Naive thymus-derived CD8-positive, alpha-beta T cell (primary cell): Measurements from ENCODE around the gene ABHD16A. TPM values are rescaled to one million over a fixed set of nuclear protein-coding genes. Genes with fewer than 3 reads are reported as not detected.

Experiments
- ATAC-seq, 2 donors: fragments of 150-1000 bp; cut with Tn5 transposase in 1 of 2; sonication (Bioruptor Pico), chemical (Tn5 transposase) in 1 of 2; 1 replicate in 1 of 2; 2 replicates in 1 of 2; pipeline ENCODE4 v1.10.0; 2021; ENCODE audit warnings: mild to moderate bottlenecking in 2 of 2, moderate library complexity in 2 of 2
- POLR2A ChIA-PET: fragments of 350-600 bp; sonication (Branson Sonifier 250); formaldehyde crosslinking; loops from one replicate; lab custom pipeline; 2021; ENCODE audit warnings: antibody characterized with exemption; lab: Charles Lee
- DNase-seq, 10 donors: peaks; one replicate each; pipeline versions ENCODE4 v3.0.0 to v3.0.0-alpha.2; 2020 to 2022
- H3K27ac Mint-ChIP-seq, 10 donors: one replicate each; pipeline ENCODE4 v1.8.0; 2020 to 2022; ENCODE audit warnings: mild to moderate bottlenecking in 10 of 10, mixed read lengths in 10 of 10, moderate library complexity in 4 of 10, inconsistent platforms in 1 of 10
- H3K27me3 Mint-ChIP-seq, 5 donors: one replicate each; pipeline ENCODE4 v1.8.0; 2021 to 2022; ENCODE audit warnings: mixed read lengths in 5 of 5
- H3K36me3 Mint-ChIP-seq, 3 donors: one replicate each; pipeline ENCODE4 v1.8.0; 2020 to 2022; ENCODE audit warnings: mixed read lengths in 3 of 3, mild to moderate bottlenecking in 2 of 3, inconsistent platforms in 1 of 3
- H3K4me1 Mint-ChIP-seq, 4 donors: one replicate each; pipeline ENCODE4 v1.8.0; 2021 to 2022; ENCODE audit warnings: mixed read lengths in 4 of 4
- H3K4me3 Mint-ChIP-seq, 10 donors: one replicate each; pipeline ENCODE4 v1.8.0; 2020 to 2022; ENCODE audit warnings: mild to moderate bottlenecking in 10 of 10, mixed read lengths in 10 of 10, moderate library complexity in 6 of 10, inconsistent platforms in 1 of 10
- H3K9me3 Mint-ChIP-seq, 9 donors: one replicate each; pipeline ENCODE4 v1.8.0; 2020 to 2022; ENCODE audit warnings: mixed read lengths in 9 of 9, mild to moderate bottlenecking in 3 of 9, inconsistent platforms in 1 of 9, moderate library complexity in 1 of 9
- polyA plus RNA-seq, 3 donors: library from polyadenylated mRNA; unstranded; fragments of 300-500 nt; fragmentation: Illumina TruSeq; gene quantifications; one replicate each; pipeline ENCODE4 v1.2.3, GENCODE V29; 2021
- total RNA-seq, 8 experiments: library from RNA in 2 of 8; stranded (reverse) in 2 of 8; gene quantifications; one replicate each; pipeline ENCODE4 v1.2.3 and lab custom pipeline; 2021 to 2026

ABHD16A gene
- total and polyA plus RNA-seq, 5 experiments from 2014 or later = 26.9 to 59.9 (median 35.5) TPM

DNA sequence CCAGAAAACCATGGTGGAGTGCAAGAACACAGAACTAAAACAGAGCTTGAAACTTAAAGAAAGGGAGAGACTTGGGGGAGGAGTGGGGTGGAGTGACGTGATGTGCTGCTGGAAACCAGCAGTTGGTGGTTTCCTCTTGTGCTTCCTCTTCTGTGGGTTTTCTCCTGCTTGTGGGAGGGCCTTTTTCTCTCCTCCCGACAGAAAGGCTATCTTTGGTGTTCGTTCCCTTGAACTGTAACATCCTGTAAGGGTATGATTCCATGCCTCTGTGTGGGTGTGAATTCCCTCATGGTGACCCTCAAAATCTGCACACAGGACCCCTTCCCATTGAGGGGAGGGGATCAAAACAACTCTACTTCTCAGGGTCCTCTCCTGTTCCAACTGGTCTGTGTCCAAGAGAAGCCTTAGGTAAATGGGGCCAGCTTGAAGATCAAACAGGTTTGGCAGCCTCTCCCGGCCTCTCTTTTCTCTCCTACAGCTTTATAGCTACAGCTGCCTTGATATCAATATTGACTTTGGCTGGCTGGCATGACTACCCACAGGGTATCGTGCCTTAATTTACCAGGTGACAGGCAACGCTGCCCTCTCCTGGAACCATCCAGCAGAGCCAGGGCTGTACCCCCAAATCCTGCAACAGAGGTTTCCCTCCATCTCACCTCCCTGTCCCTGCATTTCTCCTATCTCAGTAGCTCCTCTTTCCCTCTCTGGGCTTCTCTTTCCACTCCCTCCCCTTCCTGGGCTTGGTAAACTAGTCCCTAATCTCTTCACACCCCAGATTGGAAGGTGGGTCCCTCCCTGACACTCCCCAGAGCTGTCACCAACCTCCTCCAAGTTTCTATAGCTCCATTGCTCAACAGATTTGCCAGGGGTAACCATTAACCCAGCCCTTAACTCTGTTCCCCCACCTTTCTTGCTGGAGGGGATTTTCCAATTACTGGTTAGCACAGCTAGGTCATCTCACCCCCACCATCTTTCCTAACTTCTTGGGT, 35.2 kb upstream of the ABHD16A start:
- POLR2A ChIA-PET = interaction anchor here (0.6 to 3.9 kb wide), 17 partner anchors 9 to 240 kb away, joined by 3 to 24 read pairs (median 4); partner anchors contain the start of genes ABHD16A, DDAH2, LSM2 and VARS1
- Mint-ChIP-seq H3K4me3 (peak overlapping the region; percentile 89 to 99 (median 98)), H3K27me3 (no peaks in the 10 kb centered on the region), H3K4me1 (peaks cover 57 to 78% (median 73%) of the 10 kb centered on the region in 4 donors), H3K36me3 (peaks cover 0 to 8% (median 1%) of the 10 kb centered on the region in 3 donors), H3K27ac (peak overlapping the region; percentile 43 to 97 (median 86)), H3K9me3 (no peaks in the 10 kb centered on the region)
- ATAC-seq = peak; percentile 35 to 49
- peak in 9 of 10 donors; percentile 52 to 80 (median 71) for DNase-seq

DNA sequence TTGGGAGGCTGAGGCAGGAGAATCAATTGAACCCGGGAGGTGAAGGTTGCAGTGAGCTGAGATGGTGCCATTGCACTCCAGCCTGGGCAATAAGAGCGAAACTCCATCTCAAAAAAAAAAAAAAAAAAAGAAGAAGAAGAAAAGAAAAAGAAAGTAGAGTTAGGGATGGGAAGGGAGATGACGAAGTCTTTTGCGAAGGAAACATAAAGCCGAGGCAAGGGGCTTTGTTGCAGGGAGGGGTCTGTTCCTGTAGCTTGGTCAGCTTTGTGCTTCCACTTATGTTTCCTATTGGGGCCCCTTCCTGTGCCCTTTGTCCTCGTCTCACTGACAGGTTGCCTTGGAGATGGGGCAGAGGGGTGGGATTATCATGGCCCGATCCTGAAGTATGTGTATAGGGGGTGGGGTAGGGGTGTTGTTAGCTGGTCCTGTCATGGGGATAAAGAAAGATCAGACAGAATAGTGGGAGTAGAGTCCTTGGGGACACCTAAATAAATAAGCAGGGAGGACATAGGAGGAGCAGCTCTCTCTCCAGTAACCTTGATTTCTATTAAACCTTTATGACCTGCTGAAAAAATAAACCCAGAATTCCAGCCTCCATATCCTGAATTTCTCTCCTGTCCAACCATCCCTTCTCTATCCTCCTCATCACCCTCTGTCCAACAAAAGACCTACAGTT, 34.3 kb upstream of the ABHD16A start:
- no peaks in the 10 kb centered on the region for H3K27me3 Mint-ChIP-seq
- no peaks in the 10 kb centered on the region for H3K9me3 Mint-ChIP-seq
- peak overlapping the region; percentile 43 to 97 (median 86) for H3K27ac Mint-ChIP-seq
- POLR2A ChIA-PET = interaction anchor here (0.5 to 3.9 kb wide), 18 partner anchors 8 to 468 kb away, joined by 3 to 24 read pairs (median 4); partner anchors contain the start of genes ABHD16A, DDAH2, LSM2 and VARS1
- H3K4me3 Mint-ChIP-seq = peak overlapping the region; percentile 89 to 99 (median 98)
- H3K36me3 Mint-ChIP-seq = peaks cover 0 to 13% (median 1%) of the 10 kb centered on the region in 3 donors
- peaks cover 53 to 81% (median 76%) of the 10 kb centered on the region in 4 donors for H3K4me1 Mint-ChIP-seq
- ATAC-seq (no peak), DNase-seq (no peak)

DNA sequence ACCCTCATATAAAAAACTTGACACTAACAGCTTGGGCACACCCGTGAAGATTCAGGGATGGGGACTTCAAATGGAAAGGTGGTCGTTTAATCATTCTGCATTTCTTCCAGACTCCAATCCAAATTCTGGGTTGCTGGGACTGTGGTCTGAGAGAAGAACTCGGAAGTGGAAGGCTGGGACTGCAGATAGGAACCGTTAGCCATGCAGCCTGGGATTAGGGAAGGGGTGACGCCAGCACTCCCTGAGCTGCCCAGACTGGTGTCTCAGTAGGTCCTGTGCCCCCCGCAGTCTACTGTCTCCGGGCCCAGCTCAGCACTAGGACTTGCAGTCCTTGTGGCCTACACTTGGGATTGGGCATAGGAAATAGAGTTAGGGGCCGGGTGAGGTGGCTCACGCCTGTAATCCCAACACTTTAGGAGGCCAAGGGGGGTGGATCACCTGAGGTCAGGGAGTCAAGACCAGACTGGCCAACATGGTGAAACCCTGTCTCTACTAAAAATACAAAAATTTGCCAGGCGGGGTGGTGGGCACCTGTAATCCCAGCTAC, 33.7 kb upstream of the ABHD16A start:
- Mint-ChIP-seq H3K4me3 (peak overlapping the region; percentile 89 to 99 (median 98)), H3K36me3 (peaks cover 0 to 19% (median 6%) of the 10 kb centered on the region in 3 donors), H3K9me3 (no peaks in the 10 kb centered on the region), H3K27ac (peak overlapping the region; percentile 71 to 97 (median 90)), H3K4me1 (peaks cover 53 to 86% (median 77%) of the 10 kb centered on the region in 4 donors), H3K27me3 (no peaks in the 10 kb centered on the region)
- DNase-seq (no peak), ATAC-seq (no peak)
- POLR2A ChIA-PET = interaction anchor here (0.5 to 3.9 kb wide), 9 partner anchors 8 to 468 kb away, joined by 3 to 24 read pairs (median 3); partner anchors contain the start of genes DDAH2, LSM2 and VARS1

DNA sequence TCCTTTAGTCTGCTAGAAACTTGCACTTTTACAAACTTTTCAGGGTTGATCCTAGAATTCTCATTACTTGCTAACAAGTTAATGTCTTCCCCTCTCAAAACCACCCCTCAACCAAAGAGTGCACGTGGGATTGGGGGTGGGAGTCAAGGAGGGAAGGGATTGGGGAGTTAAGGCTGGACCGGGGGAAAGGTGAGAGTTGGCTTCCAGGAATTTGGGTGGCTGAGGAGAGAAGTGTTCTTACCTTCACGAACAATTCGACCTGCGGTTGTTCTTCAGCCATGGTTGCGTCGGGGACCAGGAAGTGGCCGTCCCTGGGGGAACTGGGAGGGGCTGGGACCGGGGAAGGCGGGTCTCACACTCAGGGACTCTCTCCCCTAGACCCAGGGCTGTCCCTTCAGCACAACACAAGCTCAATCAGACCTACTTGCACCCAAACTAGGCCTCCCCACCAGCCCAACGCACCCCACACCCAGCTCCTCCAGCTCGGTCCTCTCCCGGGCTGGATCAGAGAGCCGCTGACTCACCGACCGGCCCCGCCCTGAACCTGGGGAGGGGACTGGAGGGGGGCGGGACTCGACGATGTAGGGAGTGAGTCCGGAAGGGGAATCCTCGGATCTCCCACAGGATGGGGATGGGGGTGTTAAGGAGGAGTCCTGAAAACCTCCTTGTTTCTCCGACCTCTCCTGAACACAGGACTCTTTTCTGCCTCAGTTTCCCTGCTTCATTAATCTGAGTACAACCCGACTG, 33.1 kb upstream of the ABHD16A start, which contains the start of gene CLIC1:
TSS of gene CLIC1 (minus strand) at position 510 of the 747 bp plus-strand sequence. CDS start at position 280, 230 bp downstream.
- peak within 1 kb of the TSS; percentile 89 to 99 (median 98) for H3K4me3 Mint-ChIP-seq
- DNase-seq (peak in 8 of 10 donors; percentile 35 to 76 (median 53)), ATAC-seq (peak; percentile 2 to 16)
- peaks cover 53 to 84% (median 77%) of the 10 kb centered on the region in 4 donors for H3K4me1 Mint-ChIP-seq
- H3K27ac Mint-ChIP-seq = peak within 1 kb of the TSS; percentile 83 to 97 (median 91)
- H3K36me3 Mint-ChIP-seq = peaks cover 0 to 26% (median 6%) of the 10 kb centered on the region in 3 donors
- H3K27me3 Mint-ChIP-seq = no peaks in the 10 kb centered on the region
- no peaks in the 10 kb centered on the region for H3K9me3 Mint-ChIP-seq
- POLR2A ChIA-PET = interaction anchor here (1.0 to 2.1 kb wide), 7 partner anchors 59 to 95 kb away, joined by 3 to 9 read pairs (median 4); partner anchors contain the start of genes HSPA1A, HSPA1L, LSM2 and VARS1

DNA sequence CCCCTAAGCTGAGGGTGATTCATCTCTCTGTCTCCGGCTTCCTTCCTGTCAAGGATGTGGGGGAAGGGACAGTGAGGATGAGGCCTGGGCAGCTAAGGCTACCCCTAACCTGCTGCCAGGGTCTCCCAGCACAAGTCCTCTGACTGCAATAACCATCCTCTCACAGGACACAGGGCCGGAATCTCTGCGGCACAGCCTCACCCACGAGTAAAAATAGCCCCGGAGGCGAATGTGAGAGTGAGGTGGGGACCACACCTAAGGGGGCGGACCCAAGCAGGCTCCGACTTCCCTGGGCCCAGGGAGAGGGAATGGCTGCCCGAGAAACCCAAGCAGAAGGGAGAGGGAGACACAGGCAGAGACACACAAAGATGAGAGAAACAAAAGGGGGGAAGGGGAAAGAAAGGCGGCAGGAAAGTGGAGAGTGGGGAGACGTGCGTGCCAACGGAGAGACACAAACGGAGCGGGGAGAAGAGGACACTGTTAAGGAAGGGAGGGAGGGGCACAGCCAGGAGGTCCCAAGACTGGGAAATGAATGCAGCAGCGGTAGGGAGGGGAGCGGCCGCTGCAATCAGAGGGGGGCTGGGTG, 31.8 kb upstream of the ABHD16A start:
- DNase-seq = peak in 4 of 10 donors; percentile 23 to 55 (median 36)
- ATAC-seq = peak in 1 of 2 donors; percentile 0
- Mint-ChIP-seq H3K4me3 (peak overlapping the region; percentile 89 to 99 (median 98)), H3K4me1 (peaks cover 53 to 80% (median 77%) of the 10 kb centered on the region in 4 donors), H3K36me3 (peaks cover 0 to 30% (median 6%) of the 10 kb centered on the region in 3 donors), H3K27me3 (no peaks in the 10 kb centered on the region), H3K27ac (peak overlapping the region; percentile 75 to 97 (median 90)), H3K9me3 (no peaks in the 10 kb centered on the region)
- POLR2A ChIA-PET = interaction anchor here (0.6 to 1.5 kb wide), 6 partner anchors 12 to 80 kb away, joined by 3 to 7 read pairs (median 4); partner anchors contain the start of genes HSPA1A, HSPA1L, LSM2 and MPIG6B

DNA sequence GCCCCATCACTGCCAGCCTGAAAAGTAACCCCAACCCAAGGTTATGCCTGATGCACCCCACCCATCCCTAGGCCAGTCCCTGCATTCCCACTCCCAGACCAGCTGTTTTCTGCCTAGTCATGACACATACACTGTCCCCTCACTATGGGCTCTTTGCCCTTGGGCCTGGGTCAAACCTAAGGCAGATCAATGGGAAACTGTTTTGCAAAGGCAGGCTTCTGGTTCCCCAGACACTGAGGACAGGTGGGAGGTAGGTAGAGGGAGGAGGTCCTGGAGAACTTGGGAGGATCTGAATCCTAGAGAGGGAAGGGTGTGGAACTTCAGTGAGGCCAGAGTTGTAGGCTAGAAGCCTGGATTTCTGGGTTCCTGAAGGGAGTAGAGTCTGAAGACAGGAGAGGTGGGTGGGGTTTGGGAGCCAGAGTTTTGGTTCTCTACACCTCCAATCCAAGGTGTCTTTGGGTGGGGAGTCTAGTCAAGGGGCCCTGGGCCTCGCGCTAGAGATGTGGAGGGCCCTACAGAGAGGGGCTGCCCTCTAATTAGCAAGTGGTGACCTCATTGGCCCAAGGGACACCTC, 31.2 kb upstream of the ABHD16A start:
- peak in 1 of 2 donors; percentile 8 for ATAC-seq
- POLR2A ChIA-PET = interaction anchor here (1.5 kb wide), 1 partner anchor 11 kb away, joined by 3 read pairs; the partner anchor contains the start of gene MPIG6B
- H3K27ac Mint-ChIP-seq = peak overlapping the region; percentile 47 to 97 (median 86)
- peaks cover 49 to 80% (median 73%) of the 10 kb centered on the region in 4 donors for H3K4me1 Mint-ChIP-seq
- H3K27me3 Mint-ChIP-seq = no peaks in the 10 kb centered on the region
- DNase-seq = no peak
- H3K9me3 Mint-ChIP-seq = no peaks in the 10 kb centered on the region
- H3K4me3 Mint-ChIP-seq = peak overlapping the region; percentile 89 to 99 (median 98)
- peaks cover 0 to 30% (median 6%) of the 10 kb centered on the region in 3 donors for H3K36me3 Mint-ChIP-seq

DNA sequence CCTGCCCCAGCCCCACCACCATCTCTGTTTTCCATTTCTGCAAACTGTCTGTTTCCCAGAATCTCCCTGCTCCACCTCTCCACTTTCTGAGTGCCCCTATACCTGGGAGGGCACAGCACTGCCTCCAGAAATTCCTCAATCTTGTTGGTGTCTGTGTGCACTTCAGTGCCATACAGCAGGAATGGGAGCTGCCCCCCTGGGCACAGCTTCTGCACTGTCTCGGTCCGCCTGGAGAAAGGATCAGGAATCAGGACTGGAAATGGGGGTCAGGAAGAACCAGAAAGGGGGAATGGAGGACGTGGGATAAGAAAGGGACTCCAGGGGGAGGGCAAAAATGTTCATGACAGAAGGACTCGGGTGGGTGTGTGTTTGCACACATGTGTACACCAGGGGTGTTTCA, 30.6 kb upstream of the ABHD16A start:
- POLR2A ChIA-PET = interaction anchor here (1.5 kb wide), 1 partner anchor 11 kb away, joined by 3 read pairs; the partner anchor contains the start of gene MPIG6B

DNA sequence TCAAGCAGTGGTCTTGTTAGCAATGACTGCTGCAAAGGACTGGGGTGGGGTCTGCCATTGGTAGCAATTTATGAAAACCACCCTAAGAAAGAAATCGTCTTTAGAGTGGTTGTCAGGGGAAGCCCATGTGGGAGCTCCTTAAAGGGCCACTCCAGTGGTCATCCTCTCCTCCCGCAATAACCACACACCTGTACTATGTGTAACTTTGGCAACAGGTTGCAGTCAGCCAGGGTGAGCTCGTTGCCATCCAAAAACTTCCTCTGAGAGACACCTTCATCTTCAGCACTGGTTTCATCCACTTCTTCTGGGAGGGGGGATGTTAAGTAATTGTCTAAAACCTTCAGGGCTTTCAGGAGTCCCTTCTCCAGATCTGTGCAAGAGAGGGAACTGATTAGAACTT, 28.9 kb upstream of the ABHD16A start:
- peaks cover 0 to 30% (median 6%) of the 10 kb centered on the region in 3 donors for H3K36me3 Mint-ChIP-seq
- peak overlapping the region in 3 of 10 donors; percentile 6 to 50 (median 45) for H3K4me3 Mint-ChIP-seq
- POLR2A ChIA-PET = interaction anchor here (1.3 to 1.6 kb wide), 2 partner anchors 74 to 95 kb away, joined by 3 to 5 read pairs; partner anchors contain the start of genes HSPA1B and LSM2
- ATAC-seq (no peak), DNase-seq (no peak)
- H3K27me3 Mint-ChIP-seq = no peaks in the 10 kb centered on the region
- H3K27ac Mint-ChIP-seq = peak overlapping the region in 4 of 10 donors; percentile 33 to 62 (median 46)
- no peaks in the 10 kb centered on the region for H3K9me3 Mint-ChIP-seq
- H3K4me1 Mint-ChIP-seq = peaks cover 34 to 77% (median 69%) of the 10 kb centered on the region in 4 donors

More for the DNA sequence above, 30.6 kb upstream of the ABHD16A start:
- DNase-seq (no peak), ATAC-seq (no peak)
- Mint-ChIP-seq H3K36me3 (peaks cover 0 to 30% (median 6%) of the 10 kb centered on the region in 3 donors), H3K27ac (peak overlapping the region in 6 of 10 donors; percentile 40 to 84 (median 76)), H3K4me1 (peaks cover 46 to 80% (median 73%) of the 10 kb centered on the region in 4 donors), H3K4me3 (peak overlapping the region in 8 of 10 donors; percentile 89 to 98 (median 98)), H3K9me3 (no peaks in the 10 kb centered on the region), H3K27me3 (no peaks in the 10 kb centered on the region)

DNA sequence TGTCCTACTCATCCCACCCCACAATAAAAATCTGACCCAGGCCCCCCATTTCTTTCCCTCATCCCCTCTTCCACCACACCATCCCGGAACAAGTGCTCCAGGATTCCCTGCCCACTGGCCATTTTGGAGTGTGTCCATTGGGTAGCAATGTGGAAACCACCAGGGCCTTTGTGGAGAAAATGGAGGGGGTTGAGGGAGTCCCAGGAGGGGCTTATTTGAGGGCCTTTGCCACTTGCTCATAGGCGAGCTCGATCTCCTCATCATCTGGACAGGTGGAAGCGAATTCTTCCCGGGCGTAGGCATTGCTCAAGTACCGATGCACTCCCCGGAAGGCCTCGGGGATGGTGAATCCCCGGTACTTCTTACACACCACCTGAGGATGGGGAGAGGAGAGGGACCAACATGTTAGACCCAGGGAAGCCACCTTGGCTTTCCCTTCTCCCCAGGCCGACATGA, 27.5 kb upstream of the ABHD16A start:
- peaks cover 31 to 77% (median 71%) of the 10 kb centered on the region in 4 donors for H3K4me1 Mint-ChIP-seq
- H3K9me3 Mint-ChIP-seq = no peaks in the 10 kb centered on the region
- DNase-seq (no peak), ATAC-seq (no peak)
- H3K4me3 Mint-ChIP-seq = peak overlapping the region; percentile 94 to 98 (median 97)
- POLR2A ChIA-PET = interaction anchor here (0.5 to 4.3 kb wide), 12 partner anchors 8 to 235 kb away, joined by 3 to 24 read pairs (median 6); partner anchors contain the start of genes ABHD16A, BAG6, HSPA1A and HSPA1B
- no peaks in the 10 kb centered on the region for H3K27me3 Mint-ChIP-seq
- H3K27ac Mint-ChIP-seq = peak overlapping the region in 9 of 10 donors; percentile 44 to 92 (median 89)
- H3K36me3 Mint-ChIP-seq = peaks cover 0 to 30% (median 6%) of the 10 kb centered on the region in 3 donors
